Nephron (organoid): ENCODE data around the gene FAAP100.

Experiments used
- H3K27ac Mint-ChIP-seq, 3 experiments: 2 replicates each; pipeline ENCODE4 v1.8.0; 2020; ENCODE audit warnings: mixed read lengths in 3 of 3, mild to moderate bottlenecking in 2 of 3, moderate library complexity in 1 of 3
- H3K27me3 Mint-ChIP-seq: 2 replicates; pipeline ENCODE4 v1.8.0; 2021; ENCODE audit warnings: low read depth, mild to moderate bottlenecking, moderate library complexity, mixed read lengths
- H3K36me3 Mint-ChIP-seq: 2 replicates; pipeline ENCODE4 v1.8.0; 2020; ENCODE audit warnings: low read depth, mixed read lengths
- H3K4me1 Mint-ChIP-seq: 2 replicates; pipeline ENCODE4 v1.8.0; 2020; ENCODE audit warnings: mixed read lengths
- H3K4me3 Mint-ChIP-seq, 3 experiments: 2 replicates each; pipeline ENCODE4 v1.8.0; 2020; ENCODE audit warnings: mild to moderate bottlenecking in 3 of 3, mixed read lengths in 3 of 3, moderate library complexity in 2 of 3
- H3K9me3 Mint-ChIP-seq: 2 replicates; pipeline ENCODE4 v1.8.0; 2020; ENCODE audit warnings: mixed read lengths
- CTCF ChIP-seq, 3 experiments: fragments of 200-600 bp; sonication (generic); IDR thresholded peaks; one replicate each; pipeline ENCODE4 v1.5.0; 2021; ENCODE audit warnings: antibody characterized with exemption in 3 of 3; ENCODE audit not compliant: unreplicated experiment in 3 of 3

FAAP100 gene

DNA sequence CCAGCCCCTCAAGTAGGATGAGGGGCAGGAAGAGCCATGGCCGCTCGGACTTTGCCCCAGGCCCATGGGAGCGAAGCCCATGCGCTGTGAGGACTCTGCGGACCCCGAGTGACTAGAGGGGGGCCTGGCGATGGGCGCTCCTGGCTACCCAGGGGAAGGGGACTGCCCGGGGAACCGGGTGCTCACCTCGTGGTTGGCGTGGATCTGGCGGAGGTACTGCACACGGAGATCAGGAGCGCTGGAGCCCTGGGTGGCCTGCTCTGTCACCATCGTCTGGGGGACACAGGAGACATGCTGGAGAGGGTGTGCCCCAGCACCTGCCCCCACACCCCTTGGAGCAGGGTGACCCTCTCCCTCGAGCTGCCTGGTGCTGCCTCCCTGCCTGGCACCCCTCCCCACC lies 11.0 kb downstream of the FAAP100 start:
- H3K27ac Mint-ChIP-seq, result no peak overlapping the region
- peaks cover 9% of the 10 kb centered on the region for H3K4me1 Mint-ChIP-seq
- H3K9me3 Mint-ChIP-seq, result no peaks in the 10 kb centered on the region
- H3K4me3 Mint-ChIP-seq, result no peak overlapping the region
- no peaks in the 10 kb centered on the region for H3K36me3 Mint-ChIP-seq
- H3K27me3 Mint-ChIP-seq, result peaks cover under 1% of the 10 kb centered on the region
- no peak for TF ChIP-seq CTCF (IDR thresholded peaks at IDR 0.05; ENCODE audit: unreplicated experiment in 3 of 3)

DNA sequence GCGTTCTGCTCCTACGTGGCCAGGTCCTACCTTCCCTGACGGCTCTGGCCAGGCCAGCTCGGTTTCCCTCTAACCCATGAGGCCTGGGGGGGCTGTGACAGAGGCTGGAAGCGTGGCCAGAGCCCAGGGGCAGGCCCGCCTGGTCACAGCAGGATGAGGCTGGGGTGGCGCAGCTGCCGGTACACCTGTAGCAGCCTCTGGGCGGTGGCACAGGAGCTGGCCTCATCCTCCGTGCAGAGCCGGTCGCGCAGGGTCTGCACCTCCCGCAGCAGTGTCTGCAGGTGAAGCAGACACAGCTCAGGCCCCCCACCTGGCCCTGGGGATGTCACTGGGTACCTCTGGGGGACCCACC lies 11.5 kb downstream of the FAAP100 start:
- Mint-ChIP-seq H3K4me3 (no peak overlapping the region), H3K27me3 (peaks cover 5% of the 10 kb centered on the region), H3K36me3 (no peaks in the 10 kb centered on the region)

GRCh38 chr17:81539961-81540675 lies 12.0 kb downstream of the FAAP100 start:
- no peak overlapping the region for H3K27ac Mint-ChIP-seq
- H3K9me3 Mint-ChIP-seq, result no peaks in the 10 kb centered on the region
- no peak for TF ChIP-seq CTCF (IDR thresholded peaks at IDR 0.05; ENCODE audit: unreplicated experiment in 3 of 3)
- no peaks in the 10 kb centered on the region for H3K36me3 Mint-ChIP-seq
- no peak overlapping the region for H3K4me3 Mint-ChIP-seq
- H3K27me3 Mint-ChIP-seq, result peaks cover 9% of the 10 kb centered on the region
- H3K4me1 Mint-ChIP-seq, result peaks cover 9% of the 10 kb centered on the region

More for the DNA sequence above, 11.5 kb downstream of the FAAP100 start:
- H3K4me1 Mint-ChIP-seq, result peaks cover 9% of the 10 kb centered on the region
- no peak for TF ChIP-seq CTCF (IDR thresholded peaks at IDR 0.05; ENCODE audit: unreplicated experiment in 3 of 3)
- no peak overlapping the region for H3K27ac Mint-ChIP-seq
- no peaks in the 10 kb centered on the region for H3K9me3 Mint-ChIP-seq

- no peaks in the 10 kb centered on the region for H3K9me3 Mint-ChIP-seq
- no peak overlapping the region for H3K27ac Mint-ChIP-seq
- TF ChIP-seq CTCF (IDR thresholded peaks at IDR 0.05; ENCODE audit: unreplicated experiment in 3 of 3), result no peak
- peaks cover 9% of the 10 kb centered on the region for H3K27me3 Mint-ChIP-seq
- no peak overlapping the region for H3K4me3 Mint-ChIP-seq
- no peaks in the 10 kb centered on the region for H3K36me3 Mint-ChIP-seq
- peaks cover 9% of the 10 kb centered on the region for H3K4me1 Mint-ChIP-seq
These were observed 12.6 kb downstream of the FAAP100 start for GRCh38 chr17:81539571-81539900.

GRCh38 chr17:81538651-81539570 lies 13.2 kb downstream of the FAAP100 start:
- H3K27ac Mint-ChIP-seq, result no peak overlapping the region
- H3K9me3 Mint-ChIP-seq, result no peaks in the 10 kb centered on the region
- H3K36me3 Mint-ChIP-seq, result no peaks in the 10 kb centered on the region

More at GRCh38 chr17:81538651-81539570, 13.2 kb downstream of the FAAP100 start:
- H3K4me3 Mint-ChIP-seq, result no peak overlapping the region
- H3K27me3 Mint-ChIP-seq, result peaks cover 9% of the 10 kb centered on the region
- no peak for TF ChIP-seq CTCF (IDR thresholded peaks at IDR 0.05; ENCODE audit: unreplicated experiment in 3 of 3)
- peaks cover 9% of the 10 kb centered on the region for H3K4me1 Mint-ChIP-seq
